HS-27A (cell line): ENCODE results near the gene USP12.
"Not testable (repeated sequence)": the region's sequence is repeated elsewhere in the genome, so short reads cannot be mapped to it uniquely, and the experiment has no call there.

Source experiments
- DNase-seq: peaks from one replicate; pipeline ENCODE4 v3.0.0-alpha.2; 2012; ENCODE audit warnings: low read depth, missing footprints

Gene USP12

DNA sequence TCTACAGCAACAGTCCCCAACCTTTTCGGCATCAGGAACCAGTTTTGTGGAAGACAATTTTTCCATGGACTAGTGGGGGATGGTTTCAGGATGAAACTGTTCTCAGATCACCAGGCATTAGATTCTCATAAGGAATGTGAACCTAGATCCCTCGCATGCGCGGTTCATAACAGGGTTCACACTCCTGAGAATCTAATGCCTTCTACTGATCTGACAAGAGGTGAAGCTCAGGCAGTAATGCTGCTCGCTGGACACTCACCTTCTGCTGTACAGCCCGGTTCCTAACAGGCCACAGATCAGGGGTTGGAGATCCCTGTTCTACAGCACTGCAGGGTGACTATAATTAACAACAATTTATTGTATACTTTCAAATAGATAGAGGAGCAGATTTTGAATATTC lies 21.9 kb downstream of the USP12 start:
- no peak for DNase-seq

DNA sequence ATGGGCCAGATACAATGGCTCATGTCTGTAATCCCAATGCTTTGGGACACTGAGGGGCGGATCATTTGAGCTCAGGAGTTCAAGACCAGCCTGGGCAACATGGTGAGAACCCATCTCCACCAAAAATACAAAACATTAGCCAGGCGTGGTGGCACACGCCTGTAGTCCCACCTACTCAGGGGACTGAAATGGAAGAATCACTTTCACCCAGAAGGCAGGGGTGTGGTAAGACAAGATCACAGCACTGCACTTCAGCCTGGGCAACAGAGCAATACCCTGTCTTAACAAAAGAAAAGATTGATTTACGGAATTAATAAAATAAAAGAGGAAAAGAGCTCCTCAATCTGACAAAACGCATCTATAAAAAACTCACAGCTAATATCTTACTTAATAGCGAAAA lies 22.7 kb downstream of the USP12 start:
- no peak for DNase-seq

DNA sequence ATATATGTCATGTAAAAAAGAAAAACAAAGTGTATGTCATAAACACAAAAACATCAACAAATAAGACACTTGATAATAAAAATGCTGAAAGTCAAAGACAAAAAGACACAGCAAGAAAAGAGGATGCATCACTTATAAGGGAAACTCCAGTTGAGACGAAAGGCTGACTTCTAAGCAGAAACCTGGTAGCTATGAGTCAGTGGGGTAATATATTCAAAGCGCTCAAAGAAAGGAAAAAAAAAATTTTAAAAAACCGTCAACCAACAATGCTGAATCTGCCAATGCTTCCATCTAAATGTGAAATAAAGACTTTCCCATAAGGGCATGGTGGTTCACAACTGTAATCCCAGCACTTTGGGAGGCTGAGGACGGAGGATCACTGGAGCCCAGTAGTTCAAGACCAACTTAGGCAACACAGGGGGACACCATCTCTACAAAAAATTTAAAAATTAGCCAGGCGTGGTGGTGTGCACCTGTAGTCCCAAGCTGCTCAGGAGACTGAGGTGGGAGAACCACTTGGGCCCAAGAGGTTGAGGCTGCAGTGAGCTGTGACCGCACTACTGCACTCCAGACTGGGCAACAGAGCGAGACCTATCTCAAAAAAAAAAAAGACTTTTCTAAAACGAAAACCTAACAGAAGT lies 24.0 kb downstream of the USP12 start:
- no peak for DNase-seq

DNA sequence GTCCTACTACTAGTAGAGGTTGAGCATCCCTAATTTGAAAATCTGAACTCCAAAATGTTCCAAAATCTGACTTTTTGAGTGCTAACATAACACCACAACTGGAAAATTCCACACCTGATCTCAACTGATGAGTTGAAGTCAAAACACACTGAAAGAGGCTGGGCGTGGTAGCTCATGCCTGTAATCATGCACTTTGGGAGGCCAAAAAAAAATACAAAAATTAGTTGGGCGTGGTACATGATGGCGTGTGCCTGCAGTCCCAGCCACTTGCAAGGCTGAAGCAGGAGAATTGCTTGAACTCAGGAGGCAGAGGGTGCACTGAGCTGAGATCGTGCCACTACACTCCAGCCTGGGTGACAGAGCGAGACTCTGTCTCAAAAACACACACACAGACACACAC lies 29.9 kb downstream of the USP12 start:
- no peak for DNase-seq

DNA sequence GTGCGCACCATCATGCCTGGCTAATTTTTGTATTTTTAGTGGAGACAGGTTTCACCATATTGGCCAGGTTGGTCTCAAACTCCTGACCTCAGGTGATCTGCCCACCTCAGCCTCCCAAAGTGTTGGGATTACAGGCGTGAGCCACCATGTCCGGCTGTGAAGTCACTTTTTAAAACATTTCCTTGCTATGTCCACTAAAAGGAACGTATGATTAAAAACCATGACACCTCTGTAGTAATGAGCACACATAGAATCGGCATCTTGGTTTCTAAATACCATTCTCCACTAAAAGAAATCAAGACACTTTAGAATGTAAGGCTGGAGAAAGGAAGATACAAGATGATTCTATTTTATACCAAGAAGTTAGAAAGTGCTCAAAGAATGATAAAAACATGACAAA lies 30.5 kb downstream of the USP12 start:
- not testable (repeated sequence) for DNase-seq

DNA sequence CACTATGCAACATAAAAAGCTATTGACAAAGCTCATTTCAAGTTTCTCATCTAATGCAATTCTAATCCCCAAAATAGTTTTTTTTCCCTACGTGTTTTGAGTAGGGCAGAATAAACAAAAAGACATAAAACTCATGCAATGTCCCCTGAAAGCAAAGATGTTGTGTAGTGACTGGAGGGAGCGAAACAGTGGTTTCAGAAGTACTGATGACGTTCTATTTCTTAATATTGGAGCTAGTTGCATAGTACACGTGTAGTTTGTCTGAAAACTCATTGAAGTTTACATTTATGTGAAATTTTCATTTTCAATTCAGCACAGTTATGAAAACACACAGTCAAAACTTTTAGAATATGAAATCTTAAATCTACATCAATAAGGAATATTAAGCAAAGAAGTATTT lies 31.6 kb downstream of the USP12 start:
- no peak for DNase-seq

DNA sequence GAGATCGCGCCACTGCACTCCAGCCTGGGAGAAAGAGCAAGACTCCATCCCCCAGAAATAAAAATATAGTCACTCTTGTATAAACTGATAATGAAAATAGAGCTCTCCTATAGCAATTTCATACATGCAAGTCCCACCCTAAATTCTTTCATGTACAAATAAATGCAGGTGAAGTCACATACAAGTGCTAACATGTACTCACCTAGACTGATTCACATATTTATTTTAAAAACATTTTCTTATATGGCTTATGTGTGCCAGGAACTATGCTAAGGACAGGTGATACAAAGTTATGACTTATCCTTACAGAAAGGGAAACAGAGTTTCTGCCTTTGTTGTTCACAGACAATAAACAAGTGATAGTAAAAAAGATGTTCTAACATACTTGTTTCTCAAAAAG lies 32.0 kb downstream of the USP12 start:
- DNase-seq: no peak

DNA sequence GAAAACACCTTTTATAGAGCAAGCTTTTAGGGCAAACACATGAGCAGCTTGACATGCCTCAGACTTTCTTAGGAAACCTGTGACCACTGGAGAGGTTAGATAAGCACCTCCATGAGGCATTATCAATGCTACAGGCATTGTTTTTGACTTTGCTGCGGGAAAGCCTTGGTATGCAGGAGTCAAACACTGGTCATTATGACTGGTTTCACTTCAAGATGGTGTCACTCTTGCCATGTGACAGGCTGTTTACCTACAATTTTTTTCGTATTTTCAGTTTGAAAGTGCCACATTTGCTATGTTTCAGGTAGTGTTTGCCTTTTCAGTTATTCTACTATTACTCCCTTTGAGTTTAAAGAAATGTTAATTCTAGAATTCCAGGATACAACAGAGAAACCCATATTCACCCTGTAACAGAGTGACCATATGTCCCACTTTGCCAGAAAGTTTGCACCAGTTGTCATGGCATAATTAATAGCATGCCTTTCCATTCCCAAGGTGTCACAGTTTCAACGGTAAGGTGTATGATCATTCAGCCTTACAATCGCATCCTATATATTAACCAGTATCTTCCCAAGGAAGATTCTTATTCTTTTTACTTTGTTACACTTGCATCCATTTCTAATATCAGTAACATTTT lies 33.0 kb downstream of the USP12 start:
- DNase-seq: no peak

DNA sequence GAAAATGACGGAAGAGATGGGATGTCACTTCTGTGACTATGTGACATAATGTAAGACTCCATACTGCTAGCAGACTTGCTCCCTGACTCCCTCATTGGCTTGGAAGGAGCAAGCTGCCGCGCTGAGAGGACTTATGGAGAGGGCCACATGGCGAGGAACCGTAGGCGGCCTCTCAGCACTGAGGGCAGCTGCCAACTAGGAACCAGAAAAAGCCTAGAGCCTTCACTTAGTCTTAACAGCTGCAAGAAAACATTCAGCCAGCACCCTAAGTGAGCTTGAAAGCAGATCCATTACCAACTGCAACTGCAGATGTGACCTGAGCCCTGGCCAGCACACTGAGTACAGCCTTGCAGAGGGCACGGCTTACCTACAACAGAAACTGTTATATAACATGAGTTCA lies 33.9 kb downstream of the USP12 start:
- no peak for DNase-seq

DNA sequence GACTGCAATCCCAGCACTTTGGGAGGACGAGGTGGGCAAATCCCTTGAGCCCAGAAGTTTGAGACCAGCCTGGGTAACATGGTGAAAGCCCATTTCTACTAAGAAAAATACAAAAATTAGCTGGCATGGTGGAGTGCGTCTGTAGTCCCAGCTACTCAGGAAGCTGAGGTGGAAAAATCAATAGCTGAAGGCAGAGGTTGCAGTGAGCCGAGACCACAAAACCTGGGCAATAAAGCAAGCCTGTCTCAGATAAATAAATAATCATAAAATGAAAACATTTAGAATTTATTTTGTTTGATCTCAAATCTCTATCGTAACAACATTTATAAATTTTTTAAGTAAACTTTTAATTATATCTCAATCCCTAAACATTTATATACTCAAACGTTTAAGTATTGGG lies 36.6 kb downstream of the USP12 start:
- DNase-seq: no peak

DNA sequence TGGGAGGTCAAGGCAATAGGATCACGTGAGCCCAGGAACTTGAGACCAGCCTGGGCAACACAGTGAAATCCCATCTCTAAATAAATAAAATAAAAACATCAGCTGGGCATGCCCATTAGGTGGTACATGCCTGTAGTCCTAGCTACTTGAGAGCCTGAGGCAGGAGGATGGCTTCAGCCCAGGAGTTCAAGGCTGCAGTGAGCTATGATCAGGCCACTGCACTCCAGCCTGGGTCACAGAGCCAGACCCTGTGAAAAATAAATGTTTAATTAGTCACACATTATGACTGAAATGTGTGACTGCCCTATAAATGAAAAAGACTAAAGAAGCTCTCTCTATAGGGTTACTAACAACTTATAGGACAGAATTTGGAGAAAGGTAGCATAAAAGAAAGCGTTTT lies 37.7 kb downstream of the USP12 start:
- no peak for DNase-seq

DNA sequence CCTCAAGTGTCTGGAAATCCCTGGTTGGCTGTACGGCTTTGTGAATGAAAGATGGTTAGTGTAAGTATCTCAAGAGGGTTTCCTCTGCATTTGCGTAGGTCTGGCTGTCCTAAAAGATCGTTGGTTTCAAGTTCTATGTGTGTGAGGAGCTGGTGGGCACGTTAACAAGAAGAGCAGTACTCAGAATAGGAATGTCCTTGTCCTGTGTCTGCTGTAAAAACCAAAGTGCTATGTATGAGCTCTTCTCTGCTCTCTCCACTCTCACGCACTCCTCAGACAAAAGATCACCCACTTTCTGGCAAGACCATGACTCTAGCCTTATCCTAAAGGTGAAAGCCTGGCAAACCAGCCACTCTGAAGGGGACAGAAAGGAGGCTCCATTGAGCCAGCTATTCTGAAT lies 39.1 kb downstream of the USP12 start:
- DNase-seq: no peak

DNA sequence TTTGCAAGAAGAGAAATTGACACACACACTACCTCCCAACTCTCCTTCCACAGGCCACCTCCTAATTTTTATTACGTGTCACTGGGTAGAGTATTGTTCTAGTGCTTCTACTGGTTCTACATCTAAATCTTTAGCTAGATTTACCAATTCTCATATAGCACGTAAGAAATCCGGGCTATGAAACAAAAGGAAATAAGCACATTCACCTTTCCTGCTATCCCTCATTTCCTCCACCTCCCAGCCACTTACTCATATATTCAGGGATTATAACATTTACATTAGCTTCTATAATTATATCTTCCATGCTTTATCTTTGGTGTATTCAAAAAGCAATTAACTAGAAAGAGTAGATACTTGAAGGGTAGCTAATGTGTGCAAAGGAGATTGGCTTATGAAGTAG lies 39.7 kb downstream of the USP12 start:
- DNase-seq: no peak

DNA sequence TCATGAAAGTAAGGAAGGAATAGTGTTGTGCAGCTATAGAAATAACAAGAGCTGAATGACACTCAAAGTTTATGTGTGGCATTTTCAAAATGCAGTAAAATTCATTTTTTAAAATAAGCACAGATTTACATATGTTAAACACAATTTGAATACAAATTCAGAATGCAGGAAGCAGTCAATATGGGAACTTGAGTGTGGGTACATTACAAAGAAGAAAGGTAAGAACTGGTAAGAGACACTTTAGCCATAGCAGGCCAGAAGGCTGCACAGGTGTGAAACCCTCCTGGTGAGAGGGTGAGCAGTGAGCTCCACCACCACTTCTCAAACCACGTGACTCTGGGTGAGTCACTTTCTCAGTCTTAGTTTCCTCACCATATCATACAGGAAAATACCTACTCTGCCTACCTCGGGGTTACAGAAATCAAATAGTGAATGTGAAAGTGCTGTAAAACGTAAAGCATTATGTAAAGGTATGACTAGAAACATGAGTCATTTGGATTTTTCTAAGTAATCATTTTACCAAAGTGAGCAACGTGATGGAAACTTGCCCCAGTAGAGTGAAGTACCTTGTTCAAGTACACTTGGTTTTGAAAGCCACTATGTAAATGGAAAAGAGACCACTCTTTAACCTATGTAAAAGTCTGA lies 40.5 kb downstream of the USP12 start:
- no peak for DNase-seq

DNA sequence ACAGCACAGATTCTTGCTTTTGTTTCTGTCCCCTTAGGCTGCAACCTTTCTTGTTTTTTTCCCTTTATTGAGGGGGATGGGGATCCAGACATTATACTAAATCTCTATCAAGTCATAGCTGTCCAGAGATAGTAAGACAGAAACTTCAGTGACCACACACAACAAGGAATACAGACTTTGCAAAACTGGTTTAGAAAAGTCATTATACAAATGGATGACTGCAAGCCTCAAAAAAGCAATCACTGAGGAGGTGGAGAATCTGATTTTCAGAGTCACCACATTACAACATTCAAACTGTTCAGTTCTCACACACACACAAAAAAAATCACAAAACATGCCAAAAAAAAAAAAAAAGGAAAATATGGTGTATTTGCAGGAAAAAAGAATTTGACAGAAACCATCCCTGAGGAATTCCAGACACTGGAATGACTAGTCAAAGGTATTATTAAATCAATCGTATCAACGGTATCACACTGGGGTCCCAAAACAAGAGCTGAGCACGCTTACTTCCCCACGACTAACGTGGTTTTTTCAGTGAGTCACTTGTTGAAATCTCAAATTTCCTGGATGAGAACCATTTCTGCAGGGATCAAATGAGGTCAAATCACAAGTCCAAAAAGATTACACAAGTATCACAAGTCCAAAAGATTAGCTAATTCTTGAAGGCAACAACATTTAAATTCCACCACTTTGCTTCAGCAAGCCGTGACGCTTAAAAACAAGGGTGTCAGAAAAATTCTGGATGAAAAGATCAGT lies 41.2 kb downstream of the USP12 start:
- no peak for DNase-seq

DNA sequence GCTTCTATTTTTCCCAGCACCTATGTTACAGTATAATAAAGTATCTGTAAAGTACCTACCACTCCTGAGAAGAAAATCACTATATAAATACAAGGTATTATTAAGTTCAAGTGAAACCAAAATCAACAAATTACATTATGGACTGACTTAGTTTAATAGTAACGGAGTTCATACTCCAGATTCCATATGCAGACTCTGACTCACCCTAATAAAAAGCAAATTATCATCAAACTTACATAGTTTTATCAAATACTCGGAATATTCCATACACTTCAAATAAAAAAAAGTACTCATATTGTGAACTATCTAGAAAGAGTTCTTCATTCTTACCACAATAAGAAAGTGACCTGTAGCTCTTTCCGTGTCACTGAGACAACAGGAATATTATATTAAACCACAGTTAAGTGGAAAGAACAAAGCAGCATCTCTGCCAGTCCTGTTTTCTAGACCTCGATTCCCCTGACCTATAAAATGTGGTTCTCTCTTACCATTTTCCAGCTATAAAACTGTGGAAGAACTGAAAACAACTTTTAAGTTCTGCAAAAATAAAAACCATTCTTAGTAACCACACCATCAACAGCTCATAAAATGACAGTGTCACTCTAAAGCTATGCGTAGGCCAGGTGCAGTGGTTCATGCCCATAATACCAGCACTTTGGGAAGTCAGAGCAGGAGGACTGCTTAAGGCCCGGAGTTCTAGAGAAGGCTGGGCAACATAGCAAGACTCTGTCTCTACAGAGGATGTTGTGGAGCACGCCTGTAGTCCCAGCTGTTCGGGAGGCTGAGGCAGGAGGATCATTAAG lies 42.6 kb downstream of the USP12 start:
- no peak for DNase-seq

DNA sequence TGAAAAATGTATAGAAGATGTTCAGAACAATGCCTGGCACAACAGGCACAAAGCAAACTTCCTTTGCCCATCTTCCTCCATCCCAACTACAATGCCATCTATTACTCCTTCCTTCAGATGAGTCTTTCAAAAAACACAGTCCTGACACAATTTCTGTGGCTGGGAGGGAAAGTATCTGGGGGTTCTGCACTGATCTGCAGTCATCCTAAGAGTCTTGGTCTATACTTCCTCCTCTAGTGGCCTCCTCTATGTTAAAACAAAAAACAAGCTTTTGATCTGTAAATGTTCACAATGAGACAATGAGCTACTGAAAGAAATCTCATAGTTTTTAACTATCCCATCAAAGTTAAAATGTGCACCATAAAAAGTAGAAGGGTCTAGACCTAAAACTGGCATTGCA lies 44.8 kb downstream of the USP12 start:
- no peak for DNase-seq

DNA sequence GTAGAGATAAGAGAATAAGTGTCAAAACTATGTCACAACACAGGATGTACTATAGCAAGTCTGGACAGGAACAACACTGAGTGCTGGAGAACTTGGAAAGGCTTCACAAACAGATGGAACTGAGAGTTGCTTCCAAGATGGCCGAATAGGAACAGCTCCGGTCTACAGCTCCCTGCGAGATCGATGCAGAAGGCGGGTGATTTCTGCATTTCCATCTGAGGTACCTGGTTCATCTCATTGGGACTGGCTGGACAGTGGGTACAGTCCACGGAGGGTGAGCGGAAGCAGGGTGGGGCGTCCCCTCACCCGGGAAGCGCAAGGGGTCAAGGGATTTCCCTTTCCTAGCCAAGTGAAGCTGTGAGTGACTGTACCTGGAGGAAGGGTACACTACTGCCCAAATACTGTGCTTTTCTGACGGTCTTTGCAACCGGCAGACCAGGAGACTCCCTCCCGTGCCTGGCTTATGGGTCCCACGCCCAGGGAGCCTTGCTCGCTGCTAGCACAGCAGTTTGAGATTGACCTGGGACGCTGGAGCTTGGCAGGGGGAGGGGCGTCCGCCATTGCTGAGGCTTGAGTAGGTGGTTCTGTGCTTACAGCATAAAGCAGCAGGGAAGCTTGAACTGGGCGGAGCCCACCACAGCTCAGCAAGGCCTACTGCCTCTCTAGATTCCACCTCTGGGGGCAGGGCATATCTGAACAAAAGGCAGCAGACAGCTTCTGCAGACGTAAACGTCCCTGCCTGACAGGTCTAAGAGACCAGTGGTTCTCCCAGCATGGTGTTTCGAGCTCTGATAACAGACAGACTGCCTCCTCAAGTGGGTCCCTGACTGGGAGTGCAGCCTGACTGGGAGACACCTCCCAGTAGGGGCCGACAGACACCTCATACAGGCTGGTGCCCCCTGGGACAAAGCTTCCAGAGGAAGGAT lies 46.0 kb downstream of the USP12 start:
- DNase-seq: no peak

DNA sequence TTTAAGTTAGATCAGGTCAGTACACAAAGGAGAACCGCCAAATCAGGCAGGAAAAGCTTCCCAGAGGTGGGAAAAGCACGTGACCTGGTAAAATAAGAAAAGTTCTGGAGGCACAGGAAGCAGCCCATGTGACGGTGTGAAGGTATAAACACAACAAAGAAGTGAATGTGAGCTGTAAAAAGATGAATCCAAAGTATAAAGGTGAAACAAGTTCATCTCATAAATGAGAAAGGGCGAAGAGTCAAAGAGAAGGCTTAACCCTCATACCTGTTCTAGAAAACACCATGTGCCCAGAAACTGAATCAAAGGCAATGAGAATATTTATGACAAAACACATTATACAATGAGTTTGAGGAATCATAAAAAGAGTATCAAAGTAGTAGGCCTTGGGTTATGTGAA lies 47.0 kb downstream of the USP12 start:
- no peak for DNase-seq

DNA sequence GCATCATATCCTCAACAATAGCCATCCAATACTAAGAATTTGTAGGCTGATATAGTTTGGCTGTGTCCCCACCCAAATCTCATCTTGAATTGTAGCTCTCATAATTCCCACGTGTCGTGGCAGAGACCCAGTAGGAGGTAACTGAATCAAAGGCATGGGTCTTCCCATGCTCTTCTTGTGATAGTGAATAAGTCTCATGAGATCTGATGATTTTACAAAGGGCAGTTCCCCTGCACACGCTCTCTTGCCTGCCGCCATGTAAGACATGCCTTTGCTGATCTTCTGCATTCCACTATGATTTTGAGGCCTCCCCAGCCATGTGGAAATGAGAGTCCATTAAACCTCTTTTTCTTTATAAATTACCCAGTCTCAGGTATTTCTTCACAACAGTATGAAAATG lies 48.2 kb downstream of the USP12 start:
- not testable (repeated sequence) for DNase-seq

DNA sequence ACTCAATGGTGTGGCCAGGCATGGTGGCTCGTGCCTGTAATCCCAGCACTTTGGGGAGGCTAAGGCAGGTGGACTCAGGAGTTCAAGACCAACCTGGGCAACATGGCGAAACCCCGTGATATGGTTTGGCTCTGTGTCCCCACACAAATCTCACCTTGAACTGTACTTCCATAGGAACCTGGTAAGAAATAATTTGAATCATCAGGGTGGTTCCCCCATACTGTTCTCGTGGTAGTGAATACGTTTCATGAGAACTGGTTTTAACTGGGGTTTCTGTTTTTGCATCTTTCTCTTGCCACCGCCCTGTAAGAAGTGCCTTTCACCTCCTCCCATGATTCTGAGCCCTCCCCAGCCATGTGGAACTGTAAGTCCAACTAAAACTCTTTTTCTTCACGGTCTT lies 49.6 kb downstream of the USP12 start:
- DNase-seq: no peak
